Fibroblast of lung (primary cell): ENCODE data around the gene PARVG. TPM values are rescaled to one million over a fixed set of nuclear protein-coding genes. Genes with fewer than 3 reads are reported as not detected.

Experiments
- DNase-seq, 2 donors: peaks; one replicate each; pipeline versions ENCODE4 v3.0.0 to v3.0.0-alpha.2; 2010; ENCODE audit warnings: low read depth in 2 of 2
- H2AFZ ChIP-seq: 2 replicates; pipeline ENCODE4 v1.5.1; 2012; ENCODE audit warnings: low read length, control low read depth, inconsistent platforms
- H3K27ac ChIP-seq: 2 replicates; pipeline ENCODE4 v1.5.1; 2011; ENCODE audit warnings: low read length, control low read depth; ENCODE audit not compliant: insufficient read depth
- H3K27me3 ChIP-seq: 2 replicates; pipeline ENCODE4 v1.5.1; 2011; ENCODE audit warnings: mild to moderate bottlenecking, low read length; ENCODE audit not compliant: control insufficient read depth, insufficient read depth
- H3K36me3 ChIP-seq: 2 replicates; pipeline ENCODE4 v1.5.1; 2011; ENCODE audit warnings: low read length; ENCODE audit not compliant: control insufficient read depth, insufficient read depth
- H3K4me1 ChIP-seq: 2 replicates; pipeline ENCODE4 v1.5.1; 2011; ENCODE audit warnings: low read length; ENCODE audit not compliant: control insufficient read depth, insufficient read depth; ENCODE audit errors: extremely low read depth
- H3K4me2 ChIP-seq: 2 replicates; pipeline ENCODE4 v1.5.1; 2011; ENCODE audit warnings: low read length, control low read depth; ENCODE audit not compliant: insufficient read depth; ENCODE audit errors: extremely low read depth
- H3K4me3 ChIP-seq, 4 experiments: fragments of 200-600 bp in 1 of 4; sonication (generic) in 1 of 4; replicated peaks in 1 of 4; 2 replicates each; pipeline ENCODE4 v1.5.1; 2011 to 2016; ENCODE audit warnings: low read length in 4 of 4, low read depth in 3 of 4, mild to moderate bottlenecking in 3 of 4, control low read depth in 2 of 4, inconsistent platforms in 1 of 4, mixed read lengths in 1 of 4; ENCODE audit not compliant: insufficient read depth in 1 of 4; ENCODE audit errors: control extremely low read depth in 1 of 4
- H3K79me2 ChIP-seq: 2 replicates; pipeline ENCODE4 v1.5.1; 2012; ENCODE audit warnings: mild to moderate bottlenecking, low read length, inconsistent platforms; ENCODE audit not compliant: control insufficient read depth, insufficient read depth
- H3K9ac ChIP-seq: 2 replicates; pipeline ENCODE4 v1.5.1; 2011; ENCODE audit warnings: mild to moderate bottlenecking, low read length, control low read depth; ENCODE audit not compliant: insufficient read depth
- H3K9me3 ChIP-seq: 2 replicates; pipeline ENCODE4 v1.5.1; 2012; ENCODE audit warnings: low read depth, low read length; ENCODE audit not compliant: control insufficient read depth, insufficient read depth
- H4K20me1 ChIP-seq: 2 replicates; pipeline ENCODE4 v1.5.1; 2011; ENCODE audit warnings: low read length; ENCODE audit not compliant: control insufficient read depth, insufficient read depth; ENCODE audit errors: extremely low read depth
- CTCF ChIP-seq, 2 donors: IDR thresholded peaks in 1 of 2; conservative IDR thresholded peaks in 1 of 2; 1 replicate in 1 of 2; 2 replicates in 1 of 2; pipeline ENCODE4 v1.5.1; 2011 to 2012; ENCODE audit warnings: low read length in 2 of 2, control low read depth in 1 of 2, inconsistent platforms in 1 of 2, low read depth in 1 of 2, mild to moderate bottlenecking in 1 of 2
- EZH2 ChIP-seq: IDR thresholded peaks from 2 replicates; pipeline ENCODE4 v1.5.1; 2012; ENCODE audit warnings: low read length, control low read depth, mild to moderate bottlenecking; ENCODE audit errors: missing control alignments
- polyA plus RNA-seq, 2 donors: library from polyadenylated mRNA; depleted of rRNA in 1 of 2; stranded (reverse) in 1 of 2; unstranded in 1 of 2; fragments of >200 nt; gene quantifications; 2 replicates each; pipeline ENCODE4 v1.2.1, GENCODE V29; 2011 to 2012; ENCODE audit warnings: missing spikeins in 1 of 2
- total RNA-seq: library from RNA; depleted of rRNA; stranded (reverse); fragments of >200 nt; gene quantifications from 2 replicates; pipeline ENCODE4 v1.2.1, GENCODE V29; 2014

Gene PARVG
- total and polyA plus RNA-seq, 2 donors (not counting 1 experiment from before 2014, with no cell fraction given), result not detected

GRCh38 chr22:44254811-44255210, 74.1 kb downstream of the PARVG start:
- Histone ChIP-seq H3K9ac (no peak overlapping the region), H3K27ac (no peak overlapping the region), H4K20me1 (no peaks in the 10 kb centered on the region), H2AFZ (no peak overlapping the region), H3K4me1 (no peaks in the 10 kb centered on the region), H3K36me3 (no peaks in the 10 kb centered on the region), H3K9me3 (no peaks in the 10 kb centered on the region), H3K79me2 (no peaks in the 10 kb centered on the region), H3K4me2 (no peak overlapping the region), H3K27me3 (peaks cover 6% of the 10 kb centered on the region), H3K4me3 (no peak overlapping the region)
- TF ChIP-seq CTCF (conservative IDR thresholded peaks at IDR 0.05 in 1 of 2, IDR thresholded peaks at IDR 0.05 in 1 of 2; ENCODE audit: low read depth in 1 of 2, low read length in 2 of 2), result no peak
- no peak for TF ChIP-seq EZH2
- no peak for DNase-seq

DNA sequence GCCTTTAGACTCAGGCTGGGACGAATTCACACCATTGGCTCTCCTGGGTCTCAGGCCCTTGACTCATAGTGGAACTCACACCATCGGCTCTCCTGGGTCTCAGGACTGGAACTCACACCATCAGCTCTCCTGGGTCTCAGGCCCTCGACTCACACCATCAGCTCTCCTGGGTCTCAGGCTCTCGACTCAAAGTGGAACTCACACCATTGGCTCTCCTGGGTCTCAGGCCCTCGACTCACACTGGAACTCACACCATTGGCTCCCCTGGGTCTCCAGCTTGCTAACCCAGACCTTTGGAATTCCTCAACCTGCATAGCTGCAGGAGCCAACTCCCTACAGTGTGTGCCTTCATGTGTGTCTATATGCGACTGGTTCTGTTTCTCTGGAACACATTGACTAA, 75.4 kb downstream of the PARVG start:
- Histone ChIP-seq H3K36me3 (no peaks in the 10 kb centered on the region), H3K4me1 (no peaks in the 10 kb centered on the region), H3K4me2 (no peak overlapping the region), H4K20me1 (no peaks in the 10 kb centered on the region), H3K9ac (no peak overlapping the region), H3K27me3 (peaks cover 6% of the 10 kb centered on the region), H2AFZ (no peak overlapping the region), H3K4me3 (no peak overlapping the region), H3K79me2 (no peaks in the 10 kb centered on the region), H3K27ac (no peak overlapping the region), H3K9me3 (no peaks in the 10 kb centered on the region)
- TF ChIP-seq CTCF (conservative IDR thresholded peaks at IDR 0.05 in 1 of 2, IDR thresholded peaks at IDR 0.05 in 1 of 2; ENCODE audit: low read depth in 1 of 2, low read length in 2 of 2) (no peak), EZH2 (no peak)
- no peak for DNase-seq

DNA sequence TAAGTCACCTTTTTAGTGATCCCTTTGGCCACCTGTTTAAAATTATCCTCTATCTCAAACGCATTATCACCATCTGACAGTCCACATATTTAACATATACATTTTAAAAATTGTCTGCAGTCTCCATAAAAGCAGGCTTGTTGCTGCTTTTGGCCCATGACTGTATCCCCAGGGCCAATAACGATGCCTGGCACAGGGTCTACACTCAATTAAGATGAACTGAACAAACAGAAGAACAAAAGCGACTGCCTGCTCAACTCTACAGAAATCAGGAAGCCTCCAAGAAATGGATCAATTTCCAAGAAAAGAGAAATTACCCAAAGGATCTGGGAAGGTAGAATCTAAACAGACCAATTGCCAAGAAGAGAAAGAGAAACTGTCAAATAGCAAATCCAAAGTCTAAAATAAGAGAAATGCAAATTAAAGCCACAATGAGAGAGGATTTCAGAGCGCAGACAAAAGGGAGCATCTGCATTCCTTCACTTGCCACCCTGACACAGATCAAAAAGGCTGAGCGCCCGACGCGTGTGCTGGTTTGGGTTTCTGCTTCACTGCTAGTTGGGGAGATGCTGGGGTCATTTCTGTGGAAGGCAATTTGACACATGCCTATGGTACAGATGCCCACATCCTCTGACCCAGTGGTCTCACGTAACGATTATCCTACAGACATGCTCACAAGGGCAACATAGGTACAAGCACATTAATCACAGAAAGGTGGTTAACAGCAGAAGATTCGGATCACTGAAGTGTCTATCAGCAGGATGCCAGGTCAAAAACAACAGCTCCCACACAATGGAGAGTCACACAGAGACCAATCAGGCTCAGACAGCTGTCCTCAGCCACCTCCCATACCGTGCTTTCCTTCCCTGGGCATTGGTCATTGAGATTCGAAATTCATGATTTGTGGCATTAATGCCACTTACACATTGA, 76.1 kb downstream of the PARVG start:
- no peaks in the 10 kb centered on the region for H3K9me3 ChIP-seq
- no peak overlapping the region for H2AFZ ChIP-seq
- no peaks in the 10 kb centered on the region for H3K79me2 ChIP-seq
- no peak for DNase-seq
- H3K36me3 ChIP-seq, result no peaks in the 10 kb centered on the region
- no peaks in the 10 kb centered on the region for H4K20me1 ChIP-seq
- H3K4me3 ChIP-seq, result no peak overlapping the region
- H3K4me2 ChIP-seq, result no peak overlapping the region
- no peak overlapping the region for H3K9ac ChIP-seq
- H3K27ac ChIP-seq, result no peak overlapping the region
- peaks cover 6% of the 10 kb centered on the region for H3K27me3 ChIP-seq
- no peaks in the 10 kb centered on the region for H3K4me1 ChIP-seq
- TF ChIP-seq EZH2 (no peak), CTCF (conservative IDR thresholded peaks at IDR 0.05 in 1 of 2, IDR thresholded peaks at IDR 0.05 in 1 of 2; ENCODE audit: low read depth in 1 of 2, low read length in 2 of 2) (no peak)

Other genes starting within 250 kb of the PARVG start
- gene SAMM50, start 225.5 kb upstream of the PARVG start, total RNA-seq, result 32.9 TPM in 2 replicates
- gene SAMM50, start 225.5 kb upstream of the PARVG start, polyA plus RNA-seq, result 45.7 and 63.6 TPM in 2 replicates
- 8.5 and 12.1 TPM in 2 replicates for gene PARVB, start 156.6 kb upstream of the PARVG start, total RNA-seq
- gene PARVB, start 156.6 kb upstream of the PARVG start, polyA plus RNA-seq, result 47.3 and 55.2 TPM in 2 replicates
- 2.1 and 3.5 TPM in 2 replicates for gene SHISAL1, start 132.0 kb downstream of the PARVG start, total RNA-seq
- 0.73 and 2.0 TPM in 2 replicates for gene SHISAL1, start 132.0 kb downstream of the PARVG start, polyA plus RNA-seq